GM12878 (cell line): ENCODE measurements around the gene PIK3C3. TPM values are rescaled to one million over a fixed set of nuclear protein-coding genes. Genes with fewer than 3 reads are reported as not detected.
A peak's percentile ranks its signal among the peaks of the same experiment; 100 is the strongest.

Experiments
- ATAC-seq: fragments of 200-7000 bp; cut with Tn5 transposase; 3 replicates; pipeline ENCODE4 v1.9.1; 2020; ENCODE audit warnings: mild to moderate bottlenecking, moderate library complexity
- BruUV-seq: library from RNA; stranded (reverse); fragments of 400-500 nt; replicated peaks from 2 replicates; lab custom pipeline; 2021; lab: Mats Ljungman, UMichigan
- CTCF ChIA-PET: fragments of 300-600 bp; sonication (Branson Sonifier 250); formaldehyde crosslinking; extraction: SDS; loops from one replicate; lab custom pipeline; 2021; ENCODE audit warnings: inconsistent platforms; lab: Yijun Ruan, JAX
- POLR2A ChIA-PET: fragments of 350-600 bp; formaldehyde crosslinking; extraction: SDS; loops from one replicate; lab custom pipeline; 2021; ENCODE audit warnings: inconsistent platforms; lab: Charles Lee
- RAD21 ChIA-PET: fragments of 300-600 bp; sonication (Branson Sonifier 250); formaldehyde crosslinking; loops from one replicate; lab custom pipeline; 2023; ENCODE audit warnings: antibody characterized with exemption; ENCODE audit not compliant: unreplicated experiment; lab: Charles Lee
- SMC1A ChIA-PET: fragments of 300-600 bp; sonication (Branson Sonifier 250); formaldehyde crosslinking; loops from one replicate; lab custom pipeline; 2023; ENCODE audit not compliant: unreplicated experiment, uncharacterized antibody; lab: Charles Lee
- DNase-seq: peaks from one replicate; pipeline ENCODE4 v3.0.0-alpha.2; 2011; ENCODE audit warnings: low read depth, low spot score
- FAIRE-seq: peaks from 3 replicates; lab custom pipeline; 2011; peaks lifted over from hg19 to GRCh38; lab: Jason Lieb, UNC
- H2AFZ ChIP-seq: 2 replicates; pipeline ENCODE4 v1.6.0; 2011; ENCODE audit warnings: low read depth, low read length, control low read depth; ENCODE audit not compliant: control insufficient read depth
- H3K27ac ChIP-seq: 2 replicates; pipeline ENCODE4 v1.5.1; 2011; ENCODE audit warnings: control low read depth; ENCODE audit not compliant: control insufficient read depth, insufficient read depth
- H3K27me3 ChIP-seq, 2 experiments: replicated peaks in 1 of 2; 2 replicates each; pipeline versions ENCODE4 v1.6.0 to v1.6.1; 2011; ENCODE audit warnings: low read length in 1 of 2; ENCODE audit not compliant: control insufficient read depth in 2 of 2, insufficient read depth in 2 of 2
- H3K36me3 ChIP-seq, 2 experiments: 2 replicates each; pipeline ENCODE4 v1.5.1; 2011; ENCODE audit warnings: low read length in 1 of 2; ENCODE audit not compliant: control insufficient read depth in 2 of 2, insufficient read depth in 2 of 2
- H3K4me1 ChIP-seq: 2 replicates; pipeline ENCODE4 v1.6.1; 2011; ENCODE audit warnings: mild to moderate bottlenecking, low read length, moderate library complexity, mixed read lengths; ENCODE audit not compliant: control insufficient read depth, insufficient read depth
- H3K4me2 ChIP-seq: 2 replicates; pipeline ENCODE4 v1.6.0; 2011; ENCODE audit warnings: control low read depth; ENCODE audit not compliant: control insufficient read depth, insufficient read depth
- H3K4me3 ChIP-seq: fragments of 200-600 bp; sonication (generic); 2 replicates; pipeline ENCODE4 v1.5.1; 2016
- H3K79me2 ChIP-seq: 2 replicates; pipeline ENCODE4 v1.6.0; 2011; ENCODE audit warnings: low read length; ENCODE audit not compliant: control insufficient read depth, insufficient read depth
- H3K9ac ChIP-seq: 2 replicates; pipeline ENCODE4 v1.8.0; 2011; ENCODE audit warnings: low read length, control low read depth, mixed read lengths; ENCODE audit not compliant: control insufficient read depth, insufficient read depth
- H3K9me3 ChIP-seq: replicated peaks from 3 replicates; pipeline ENCODE4 v1.5.1; 2011; ENCODE audit warnings: mild to moderate bottlenecking, low read length; ENCODE audit not compliant: control insufficient read depth, insufficient read depth
- H4K20me1 ChIP-seq: 2 replicates; pipeline ENCODE4 v1.6.0; 2011; ENCODE audit not compliant: control insufficient read depth, insufficient read depth
- ATF2 ChIP-seq: IDR thresholded peaks from 2 replicates; pipeline ENCODE4 v1.6.1; 2012; ENCODE audit warnings: low read length, inconsistent platforms
- CREM ChIP-seq: IDR thresholded peaks from 2 replicates; pipeline ENCODE4 v1.6.1; 2014; ENCODE audit warnings: antibody characterized with exemption, low read depth
- E2F8 ChIP-seq: fragments of 450-650 bp; IDR thresholded peaks from 2 replicates; pipeline ENCODE4 v1.6.1; 2018; ENCODE audit warnings: mild to moderate bottlenecking, low read depth, moderate library complexity; ENCODE audit not compliant: partially characterized antibody
- EGR1 ChIP-seq, 2 experiments: IDR thresholded peaks; 1 replicate in 1 of 2; 2 replicates in 1 of 2; pipeline ENCODE4 v1.6.1; 2011 to 2012; ENCODE audit warnings: low read depth in 2 of 2, low read length in 2 of 2, borderline replicate concordance in 1 of 2, mild to moderate bottlenecking in 1 of 2, moderate library complexity in 1 of 2
- HDAC6 ChIP-seq: fragments of 200-600 bp; sonication (generic); IDR thresholded peaks from one replicate; pipeline ENCODE4 v1.8.0; 2017; ENCODE audit warnings: antibody characterized with exemption; ENCODE audit not compliant: unreplicated experiment
- JUNB ChIP-seq: IDR thresholded peaks from 2 replicates; pipeline ENCODE4 v1.6.1; 2016; ENCODE audit warnings: antibody characterized with exemption, mild to moderate bottlenecking
- JUND ChIP-seq: IDR thresholded peaks from 2 replicates; pipeline ENCODE4 v1.6.1; 2012; ENCODE audit warnings: low read depth, mild to moderate bottlenecking, low read length, improper control_type of control experiment, moderate library complexity
- MEF2A ChIP-seq: IDR thresholded peaks from 2 replicates; pipeline ENCODE4 v1.6.1; 2011; ENCODE audit warnings: low read depth, mild to moderate bottlenecking, low read length, moderate library complexity; ENCODE audit not compliant: insufficient read depth
- NFYB ChIP-seq: IDR thresholded peaks from 2 replicates; pipeline ENCODE4 v1.6.1; 2011; ENCODE audit warnings: low read depth, mild to moderate bottlenecking, low read length, improper control_type of control experiment, moderate library complexity; ENCODE audit not compliant: insufficient read depth
- NRF1 ChIP-seq: conservative IDR thresholded peaks from 2 replicates; pipeline ENCODE4 v1.6.1; 2011; ENCODE audit warnings: mild to moderate bottlenecking, low read depth, low read length, improper control_type of control experiment
- PKNOX1 ChIP-seq: fragments of 450-650 bp; IDR thresholded peaks from 2 replicates; pipeline ENCODE4 v1.6.1; 2016; ENCODE audit warnings: mild to moderate bottlenecking
- RAD21 ChIP-seq: IDR thresholded peaks from 2 replicates; pipeline ENCODE4 v1.6.1; 2011; ENCODE audit warnings: mild to moderate bottlenecking, low read depth, low read length, moderate library complexity; ENCODE audit not compliant: insufficient read depth
- RFX5 ChIP-seq: IDR thresholded peaks from 2 replicates; pipeline ENCODE4 v1.6.1; 2011; ENCODE audit warnings: low read depth, low read length, improper control_type of control experiment
- RUNX3 ChIP-seq: IDR thresholded peaks from 2 replicates; pipeline ENCODE4 v1.6.1; 2012; ENCODE audit warnings: low read length, inconsistent platforms
- SMARCA5 ChIP-seq: fragments of 450-650 bp; IDR thresholded peaks from 2 replicates; pipeline ENCODE4 v1.6.1; 2017; ENCODE audit warnings: mild to moderate bottlenecking
- WGBS: methylation state at CpG from one replicate; pipeline ENCODE4 v1.1.6; 2016; ENCODE audit warnings: low lambda C conversion rate; ENCODE audit not compliant: insufficient replicate concordance, insufficient coverage; ENCODE audit errors: missing lambda C conversion rate; 5-methylcytosine and 5-hydroxymethylcytosine counted together
- in situ Hi-C: fragments of 300-500 bp; cut with MboI; formaldehyde crosslinking; loops from 9 replicates; pipeline ENCODE4 v1.14.3; 2018; ENCODE audit warnings: mixed read lengths
- intact Hi-C: fragments of 100-400 bp; cut with micrococcal nuclease; formaldehyde crosslinking; loops from one replicate; pipeline ENCODE4 v1.14.2; 2022; ENCODE audit not compliant: unreplicated experiment
- polyA plus RNA-seq, 11 experiments: library from polyadenylated mRNA; depleted of rRNA in 4 of 11; unstranded in 6 of 11; stranded (reverse) in 5 of 11; fragments of >200 nt; fragmentation: Nextera tagmentation in 4 of 11; fragmentation: Illumina TruSeq in 1 of 11; extraction: Ambion mirVana in 4 of 11; extraction: Trizol in 1 of 11; gene quantifications; 1 replicate in 1 of 11; 2 replicates in 10 of 11; pipeline versions ENCODE4 v1.2.1 to v1.2.3, GENCODE V29; 2011 to 2016; ENCODE audit warnings: inconsistent platforms in 2 of 11, missing spikeins in 2 of 11, low read depth in 1 of 11
- total RNA-seq, 4 experiments: library from RNA; depleted of rRNA in 3 of 4; stranded (reverse); fragments of >200 nt in 3 of 4; fragmentation: Illumina TruSeq in 1 of 4; extraction: Trizol in 1 of 4; gene quantifications; 2 replicates each; pipeline versions ENCODE4 v1.2.1 to v1.2.3, GENCODE V29; 2013 to 2021
- TF ChIP-seq, protein P1 (sequence below): fragments of 450-650 bp; IDR thresholded peaks from 2 replicates; pipeline ENCODE4 v1.6.1; 2017; ENCODE audit warnings: borderline replicate concordance

PIK3C3 gene
- total and polyA plus RNA-seq, 10 of the 15 experiments (the other 5 are each of a cell fraction or from before 2014, with no cell fraction given): 14.4 to 131 (median 32.4) TPM

DNA sequence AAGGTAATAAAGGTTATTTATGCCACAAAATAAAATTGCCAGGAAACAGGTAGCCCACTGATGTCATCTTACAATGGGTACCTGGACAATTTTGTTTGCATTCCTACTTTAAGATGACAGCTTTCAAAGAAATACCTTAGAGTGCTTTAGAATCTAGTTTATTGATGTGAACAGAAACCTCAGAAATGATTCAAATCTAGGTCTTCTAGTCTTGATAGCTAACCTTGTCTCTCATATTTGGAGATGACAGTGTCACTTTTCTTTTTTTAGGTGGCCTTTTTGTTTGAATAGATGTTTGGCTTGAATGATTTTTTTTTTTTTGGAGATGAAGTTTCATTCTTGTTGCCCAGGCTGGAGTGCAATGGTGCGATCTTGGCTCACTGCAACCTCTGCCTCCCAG lies 69.1 kb downstream of the PIK3C3 start:
- no peaks in the 10 kb centered on the region for H4K20me1 ChIP-seq
- H3K9me3 ChIP-seq: no peaks in the 10 kb centered on the region
- peak overlapping the region; percentile 75 for H3K27ac ChIP-seq
- H3K9ac ChIP-seq: no peak overlapping the region
- POLR2A ChIA-PET: interaction anchor here (0.8 kb wide), 1 partner anchor 27 kb away, joined by 3 read pairs; no protein-coding TSS in a partner anchor
- intact Hi-C loops: loop anchor here (10.0 kb wide), 1 partner anchor 161 kb away; no protein-coding TSS in a partner anchor
- no peaks in the 10 kb centered on the region; the same call in 1 of the 2 replicates for H3K79me2 ChIP-seq
- DNase-seq (peak; percentile 15), FAIRE-seq (peak; percentile 71), ATAC-seq (peak; percentile 37)
- H3K4me3 ChIP-seq: no peak overlapping the region
- in situ Hi-C loops: no loop called here
- H3K4me2 ChIP-seq: no peak overlapping the region
- RAD21 ChIA-PET: interaction anchor here (0.9 to 1.9 kb wide), 2 partner anchors 29 to 119 kb away, joined by 4 to 6 read pairs; no protein-coding TSS in a partner anchor
- peaks cover 0 to 12% of the 10 kb centered on the region in 2 experiments; a peak in 2 of 4 replicates for H3K36me3 ChIP-seq
- H3K4me1 ChIP-seq: peaks cover 35% of the 10 kb centered on the region
- SMC1A ChIA-PET: interaction anchor here (0.6 to 1.8 kb wide), 7 partner anchors 10 to 121 kb away, joined by 3 to 9 read pairs (median 4); no protein-coding TSS in a partner anchor
- CTCF ChIA-PET: interaction anchor here (0.6 to 2.3 kb wide), 5 partner anchors 10 to 29 kb away, joined by 3 to 8 read pairs (median 4); no protein-coding TSS in a partner anchor
- 92% methylated on average over 1 of the region's 1 CpG for WGBS
- no TSS peak for BruUV-seq
- H2AFZ ChIP-seq: no peak overlapping the region
- no peaks in the 10 kb centered on the region for H3K27me3 ChIP-seq
- TF ChIP-seq HDAC6 (no peak), NRF1 (no peak), RAD21 (no peak), RFX5 (no peak), RUNX3 (peak; percentile 51; the same call in 1 of the 2 replicates), ATF2 (peak; percentile 74), JUND (no peak), JUNB (peak; percentile 83), EGR1 (IDR thresholded peaks at IDR 0.05; ENCODE audit: borderline replicate concordance in 1 of 2, low read depth in 2 of 2, low read length in 2 of 2) (no peak), NFYB (no peak), MEF2A (0 out of 2 replicates have a peak, but pooled peaks have one; percentile 39), CREM (peak; percentile 27; the same call in 1 of the 2 replicates), E2F8 (no peak), SMARCA5 (no peak), PKNOX1 (0 out of 2 replicates have a peak, but pooled peaks have one; percentile 21)
- TF ChIP-seq, protein P1, sequence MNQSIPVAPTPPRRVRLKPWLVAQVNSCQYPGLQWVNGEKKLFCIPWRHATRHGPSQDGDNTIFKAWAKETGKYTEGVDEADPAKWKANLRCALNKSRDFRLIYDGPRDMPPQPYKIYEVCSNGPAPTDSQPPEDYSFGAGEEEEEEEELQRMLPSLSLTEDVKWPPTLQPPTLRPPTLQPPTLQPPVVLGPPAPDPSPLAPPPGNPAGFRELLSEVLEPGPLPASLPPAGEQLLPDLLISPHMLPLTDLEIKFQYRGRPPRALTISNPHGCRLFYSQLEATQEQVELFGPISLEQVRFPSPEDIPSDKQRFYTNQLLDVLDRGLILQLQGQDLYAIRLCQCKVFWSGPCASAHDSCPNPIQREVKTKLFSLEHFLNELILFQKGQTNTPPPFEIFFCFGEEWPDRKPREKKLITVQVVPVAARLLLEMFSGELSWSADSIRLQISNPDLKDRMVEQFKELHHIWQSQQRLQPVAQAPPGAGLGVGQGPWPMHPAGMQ: no peak
